HCT116 (cell line): Measurements from ENCODE around the gene RAPGEF6. TPM values are rescaled to one million over a fixed set of nuclear protein-coding genes. Genes with fewer than 3 reads are reported as not detected.

Experiments
- ATAC-seq: fragments of 200-7000 bp; cut with Tn5 transposase; 2 replicates; pipeline ENCODE4 v1.9.1; 2020; ENCODE audit warnings: mild to moderate bottlenecking, moderate library complexity
- BruUV-seq: library from RNA; stranded (reverse); fragments of 400-500 nt; replicated peaks from 2 replicates; lab custom pipeline; 2021; lab: Mats Ljungman, UMichigan
- CTCF ChIA-PET: fragments of 300-600 bp; sonication (Branson Sonifier 250); formaldehyde crosslinking; loops from one replicate; lab custom pipeline; 2021; ENCODE audit warnings: antibody characterized with exemption; lab: Charles Lee
- POLR2A ChIA-PET: fragments of 300-600, 350-600 bp; sonication (Branson Sonifier 250); formaldehyde crosslinking; loops from one replicate; lab custom pipeline; 2021; ENCODE audit warnings: antibody characterized with exemption; lab: Charles Lee
- RAD21 ChIA-PET, 2 experiments: fragments of 300-600 bp; sonication (Branson Sonifier 250); formaldehyde crosslinking; loops; one replicate each; lab custom pipeline; 2023; ENCODE audit warnings: low total read pairs in 2 of 2; ENCODE audit not compliant: uncharacterized antibody in 2 of 2, unreplicated experiment in 2 of 2, low non-redundant PET in 1 of 2; lab: Charles Lee
- DNase-seq: peaks from one replicate; pipeline ENCODE4 v3.0.0-alpha.2; 2010; ENCODE audit warnings: low read depth, low spot score
- H2AFZ ChIP-seq: fragments of 200-600 bp; shearing (Covaris generic), sonication (generic); 2 replicates; pipeline ENCODE4 v1.6.1; 2017; ENCODE audit warnings: low read depth, mixed run types, mixed read lengths, antibody characterized with exemption, low read length; ENCODE audit not compliant: poor library complexity, severe bottlenecking
- H3K27ac ChIP-seq: 2 replicates; pipeline ENCODE4 v1.5.1; 2012; ENCODE audit warnings: low read depth, low read length
- H3K27me3 ChIP-seq: fragments of 200-600 bp; sonication (generic); 2 replicates; pipeline ENCODE4 v1.6.1; 2016; ENCODE audit warnings: mixed run types, low read length, mixed read lengths; ENCODE audit not compliant: insufficient read depth
- H3K36me3 ChIP-seq, 2 experiments: fragments of 200-500 bp in 1 of 2; fragments of 200-600 bp in 1 of 2; sonication (Bioruptor generic) in 1 of 2; sonication (generic) in 1 of 2; 2 replicates each; pipeline versions ENCODE4 v1.5.1 to v1.6.1; 2014 to 2016; ENCODE audit warnings: low read length in 2 of 2, inconsistent platforms in 1 of 2, mixed read lengths in 1 of 2, mixed run types in 1 of 2; ENCODE audit not compliant: insufficient read depth in 2 of 2, control insufficient read depth in 1 of 2
- H3K4me1 ChIP-seq, 2 experiments: fragments of 200-600 bp in 1 of 2; sonication (generic) in 1 of 2; 2 replicates each; pipeline versions ENCODE4 v1.5.1 to v1.6.1; 2012 to 2017; ENCODE audit warnings: low read length in 2 of 2, inconsistent platforms in 1 of 2, mild to moderate bottlenecking in 1 of 2, mixed read lengths in 1 of 2, mixed run types in 1 of 2, moderate library complexity in 1 of 2; ENCODE audit not compliant: insufficient read depth in 2 of 2, control insufficient read depth in 1 of 2
- H3K4me2 ChIP-seq: fragments of 200-600 bp; sonication (generic); 2 replicates; pipeline ENCODE4 v1.6.1; 2017; ENCODE audit warnings: mixed run types, low read length, mixed read lengths
- H3K4me3 ChIP-seq, 2 experiments: fragments of 200-600 bp in 1 of 2; sonication (generic) in 1 of 2; replicated peaks in 1 of 2; 2 replicates each; pipeline ENCODE4 v1.5.1; 2011 to 2016; ENCODE audit warnings: low read length in 2 of 2, control low read depth in 1 of 2, low read depth in 1 of 2, mild to moderate bottlenecking in 1 of 2, mixed read lengths in 1 of 2, mixed run types in 1 of 2
- H3K79me2 ChIP-seq: fragments of 200-600 bp; sonication (generic); 2 replicates; pipeline ENCODE4 v1.6.1; 2017; ENCODE audit warnings: mild to moderate bottlenecking, mixed run types, low read length, moderate library complexity, mixed read lengths; ENCODE audit not compliant: insufficient read depth
- H3K9ac ChIP-seq: fragments of 200-600 bp; sonication (generic); 2 replicates; pipeline ENCODE4 v1.6.1; 2016; ENCODE audit warnings: low read length, mixed read lengths
- H3K9me2 ChIP-seq: fragments of 200-600 bp; sonication (generic), shearing (Covaris generic); 2 replicates; pipeline ENCODE4 v1.6.1; 2017; ENCODE audit warnings: mixed run types, mild to moderate bottlenecking, moderate library complexity; ENCODE audit not compliant: insufficient read depth
- H3K9me3 ChIP-seq, 2 experiments: fragments of 200-500 bp in 1 of 2; fragments of 200-600 bp in 1 of 2; sonication (Bioruptor generic) in 1 of 2; sonication (generic) in 1 of 2; 2 replicates each; pipeline ENCODE4 v1.6.1; 2014 to 2017; ENCODE audit warnings: low read length in 2 of 2, mixed read lengths in 2 of 2, inconsistent platforms in 1 of 2, low read depth in 1 of 2, mild to moderate bottlenecking in 1 of 2, mixed run types in 1 of 2, moderate library complexity in 1 of 2; ENCODE audit not compliant: control insufficient read depth in 1 of 2, insufficient read depth in 1 of 2
- H4K20me1 ChIP-seq: fragments of 200-600 bp; sonication (generic), shearing (Covaris generic); 2 replicates; pipeline ENCODE4 v1.6.1; 2017; ENCODE audit warnings: mixed run types, mild to moderate bottlenecking, moderate library complexity; ENCODE audit not compliant: insufficient read depth
- ATF3 ChIP-seq: IDR thresholded peaks from 2 replicates; pipeline ENCODE4 v1.6.1; 2012
- CBX3 ChIP-seq: IDR thresholded peaks from 2 replicates; pipeline ENCODE4 v1.6.1; 2012; ENCODE audit warnings: low read depth
- CEBPB ChIP-seq: IDR thresholded peaks from 2 replicates; pipeline ENCODE4 v1.6.1; 2012; ENCODE audit warnings: low read depth
- CTCF ChIP-seq, 3 experiments: fragments of 200-600 bp in 1 of 3; sonication (generic) in 1 of 3; IDR thresholded peaks in 2 of 3; conservative IDR thresholded peaks in 1 of 3; 2 replicates each; pipeline ENCODE4 v1.5.1; 2012 to 2017; ENCODE audit warnings: low read depth in 2 of 3, low read length in 2 of 3, antibody characterized with exemption in 1 of 3, borderline replicate concordance in 1 of 3, control low read depth in 1 of 3, mild to moderate bottlenecking in 1 of 3, mixed read lengths in 1 of 3, mixed run types in 1 of 3, moderate library complexity in 1 of 3; ENCODE audit not compliant: insufficient read depth in 1 of 3
- EGR1 ChIP-seq: IDR thresholded peaks from 2 replicates; pipeline ENCODE4 v1.6.1; 2012; ENCODE audit warnings: low read depth
- ELF1 ChIP-seq: IDR thresholded peaks from 2 replicates; pipeline ENCODE4 v1.6.1; 2012; ENCODE audit warnings: low read depth, borderline replicate concordance
- MAX ChIP-seq: IDR thresholded peaks from 2 replicates; pipeline ENCODE4 v1.6.1; 2012
- POLR2AphosphoS5 ChIP-seq: IDR thresholded peaks from 2 replicates; pipeline ENCODE4 v1.6.1; 2011; ENCODE audit warnings: mild to moderate bottlenecking, low read depth, low read length, moderate library complexity
- RAD21 ChIP-seq: IDR thresholded peaks from 2 replicates; pipeline ENCODE4 v1.6.1; 2012; ENCODE audit warnings: low read depth, mild to moderate bottlenecking
- REST ChIP-seq: IDR thresholded peaks from 2 replicates; pipeline ENCODE4 v1.6.1; 2012; ENCODE audit warnings: low read depth
- SIN3A ChIP-seq: IDR thresholded peaks from 2 replicates; pipeline ENCODE4 v1.6.1; 2012; ENCODE audit warnings: low read depth
- SP1 ChIP-seq: IDR thresholded peaks from 2 replicates; pipeline ENCODE4 v1.6.1; 2012; ENCODE audit warnings: low read depth
- SRF ChIP-seq: IDR thresholded peaks from 2 replicates; pipeline ENCODE4 v1.6.1; 2012; ENCODE audit warnings: low read depth
- TCF7L2 ChIP-seq: IDR thresholded peaks from 2 replicates; pipeline ENCODE4 v1.7.0; 2011; ENCODE audit warnings: borderline replicate concordance, inconsistent platforms; ENCODE audit not compliant: insufficient read depth, insufficient read length; ENCODE audit errors: extremely low read depth
- YY1 ChIP-seq: IDR thresholded peaks from 2 replicates; pipeline ENCODE4 v1.6.1; 2011; ENCODE audit warnings: low read length, low read depth, moderate library complexity, mild to moderate bottlenecking; ENCODE audit not compliant: insufficient replicate concordance; ENCODE audit errors: extremely low read depth
- ZBTB33 ChIP-seq: IDR thresholded peaks from 2 replicates; pipeline ENCODE4 v1.6.1; 2011; ENCODE audit warnings: mild to moderate bottlenecking, low read length, moderate library complexity; ENCODE audit not compliant: insufficient replicate concordance; ENCODE audit errors: extremely low read depth
- ZFX ChIP-seq: fragments of 450-650 bp; IDR thresholded peaks from 2 replicates; pipeline ENCODE4 v1.6.1; 2017
- ZNF274 ChIP-seq: fragments of 200-500 bp; sonication (Bioruptor generic); IDR thresholded peaks from 2 replicates; pipeline ENCODE4 v1.6.1; 2014; ENCODE audit warnings: mild to moderate bottlenecking, low read depth, low read length, inconsistent platforms
- intact Hi-C: fragments of 100-400 bp; cut with micrococcal nuclease; formaldehyde crosslinking; loops from 2 replicates; pipeline ENCODE4 v1.10.0; 2022
- total RNA-seq: library from RNA; stranded (reverse); gene quantifications from one replicate; pipeline ENCODE4 v1.2.1, GENCODE V29; 2021; ENCODE audit not compliant: unreplicated experiment

The RAPGEF6 gene
- total RNA-seq, 1 experiment from 2014 or later: 18.4 TPM

- Histone ChIP-seq H3K4me1 (no peaks in the 10 kb centered on the region; a peak in 1 of 4 replicates), H3K9me2 (no peaks in the 10 kb centered on the region), H3K4me3 (no peak overlapping the region)
- RAD21 ChIA-PET: no interaction called here
- no TSS peak for BruUV-seq
- no peak for TF ChIP-seq POLR2AphosphoS5
- TF ChIP-seq RAD21: no peak
- no peak for TF ChIP-seq SRF
- TF ChIP-seq ZNF274: no peak
- no peak for TF ChIP-seq CBX3
- TF ChIP-seq CTCF (IDR thresholded peaks at IDR 0.05 in 2 of 3, conservative IDR thresholded peaks at IDR 0.05 in 1 of 3; ENCODE audit: borderline replicate concordance in 1 of 3, insufficient read depth in 1 of 3, low read depth in 2 of 3, low read length in 2 of 3): no peak
- no peak for TF ChIP-seq SIN3A
- no peak for TF ChIP-seq ELF1
- TF ChIP-seq CEBPB: no peak
- no peak for TF ChIP-seq YY1
- no peak for TF ChIP-seq ZBTB33
- TF ChIP-seq MAX: no peak
- no peak for TF ChIP-seq EGR1
- no peak for TF ChIP-seq SP1
- TF ChIP-seq REST: no peak
- TF ChIP-seq ATF3: no peak
- TF ChIP-seq ZFX: no peak
- TF ChIP-seq TCF7L2: no peak
- TF ChIP-seq, all 23 proteins: peak for 0
- no peak overlapping the region for H3K4me2 ChIP-seq
- ATAC-seq (no peak), DNase-seq (no peak)
- H3K9ac ChIP-seq: no peak overlapping the region
- H3K9me3 ChIP-seq: no peaks in the 10 kb centered on the region
- ChIA-PET POLR2A (no interaction called here), CTCF (no interaction called here)
- intact Hi-C loops: no loop called here
- H2AFZ ChIP-seq: no peak overlapping the region
- no peaks in the 10 kb centered on the region for H3K79me2 ChIP-seq
- peaks cover 0 to 4% of the 10 kb centered on the region in 2 experiments; a peak in 1 of 4 replicates for H3K36me3 ChIP-seq
- H4K20me1 ChIP-seq: no peaks in the 10 kb centered on the region
- no peaks in the 10 kb centered on the region for H3K27me3 ChIP-seq
- no peak overlapping the region for H3K27ac ChIP-seq
Observed at GRCh38 chr5:131541762-131542161, 93.3 kb downstream of the RAPGEF6 start.
